ENCODE measurements around the gene KPNA4. TPM values are rescaled to one million over a fixed set of nuclear protein-coding genes. Genes with fewer than 3 reads are reported as not detected.
"Not testable (repeated sequence)": the region's sequence is repeated elsewhere in the genome, so short reads cannot be mapped to it uniquely, and the experiment has no call there.

Gene KPNA4
- total RNA-seq, 1 donor from 2014 or later: 60.5 TPM

GRCh38 chr3:160531311-160531710, 34.1 kb downstream of the KPNA4 start:
- peaks cover 13% of the 10 kb centered on the region for H3K36me3 Mint-ChIP-seq
- DNase-seq (ENCODE audit: extremely low spot score, unreplicated experiment): no peak
- H3K27me3 Mint-ChIP-seq: no peaks in the 10 kb centered on the region
- no peaks in the 10 kb centered on the region for H3K4me1 Mint-ChIP-seq (ENCODE audit: unreplicated experiment)
- no peak overlapping the region for H3K4me3 Mint-ChIP-seq
- TF ChIP-seq CTCF (conservative IDR thresholded peaks at IDR 0.05): no peak
- H3K9me3 Mint-ChIP-seq: no peaks in the 10 kb centered on the region
- no peak overlapping the region for H3K27ac Mint-ChIP-seq

GRCh38 chr3:160516391-160516790, 49.0 kb downstream of the KPNA4 start:
- not testable (repeated sequence) for H3K4me3 Mint-ChIP-seq; H3K27ac Mint-ChIP-seq; DNase-seq (ENCODE audit: extremely low spot score, unreplicated experiment); H3K27me3 Mint-ChIP-seq; H3K9me3 Mint-ChIP-seq; H3K4me1 Mint-ChIP-seq (ENCODE audit: unreplicated experiment)
- peaks cover 47% of the 10 kb centered on the region for H3K36me3 Mint-ChIP-seq

- Mint-ChIP-seq H3K27ac (no peak overlapping the region), H3K9me3 (no peaks in the 10 kb centered on the region), H3K4me1 (ENCODE audit: unreplicated experiment) (no peaks in the 10 kb centered on the region), H3K27me3 (no peaks in the 10 kb centered on the region), H3K4me3 (no peak overlapping the region), H3K36me3 (peaks cover 15% of the 10 kb centered on the region)
- no peak for TF ChIP-seq CTCF (conservative IDR thresholded peaks at IDR 0.05)
- no peak for DNase-seq (ENCODE audit: extremely low spot score, unreplicated experiment)
These were observed 64.0 kb downstream of the KPNA4 start for GRCh38 chr3:160501325-160501724.

- H3K27ac Mint-ChIP-seq: no peak overlapping the region
- no peaks in the 10 kb centered on the region for H3K27me3 Mint-ChIP-seq
- H3K9me3 Mint-ChIP-seq: no peaks in the 10 kb centered on the region
- TF ChIP-seq CTCF (conservative IDR thresholded peaks at IDR 0.05): no peak
- no peaks in the 10 kb centered on the region for H3K4me1 Mint-ChIP-seq (ENCODE audit: unreplicated experiment)
- peaks cover 12% of the 10 kb centered on the region for H3K36me3 Mint-ChIP-seq
- no peak overlapping the region for H3K4me3 Mint-ChIP-seq
- DNase-seq (ENCODE audit: extremely low spot score, unreplicated experiment): no peak
These were observed 67.2 kb downstream of the KPNA4 start for GRCh38 chr3:160498202-160498601.

GRCh38 chr3:160490166-160490565, 75.2 kb downstream of the KPNA4 start:
- Mint-ChIP-seq H3K9me3 (no peaks in the 10 kb centered on the region), H3K36me3 (no peaks in the 10 kb centered on the region), H3K27ac (no peak overlapping the region), H3K4me1 (ENCODE audit: unreplicated experiment) (no peaks in the 10 kb centered on the region), H3K27me3 (no peaks in the 10 kb centered on the region), H3K4me3 (no peak overlapping the region)
- no peak for DNase-seq (ENCODE audit: extremely low spot score, unreplicated experiment)
- TF ChIP-seq CTCF (conservative IDR thresholded peaks at IDR 0.05): no peak

GRCh38 chr3:160486459-160486869, 78.9 kb downstream of the KPNA4 start:
- no peaks in the 10 kb centered on the region for H3K27me3 Mint-ChIP-seq
- peaks cover 4% of the 10 kb centered on the region for H3K4me1 Mint-ChIP-seq (ENCODE audit: unreplicated experiment)
- H3K27ac Mint-ChIP-seq: no peak overlapping the region
- H3K4me3 Mint-ChIP-seq: no peak overlapping the region
- no peaks in the 10 kb centered on the region for H3K9me3 Mint-ChIP-seq
- H3K36me3 Mint-ChIP-seq: no peaks in the 10 kb centered on the region
- no peak for DNase-seq (ENCODE audit: extremely low spot score, unreplicated experiment)
- TF ChIP-seq CTCF (conservative IDR thresholded peaks at IDR 0.05): peak; percentile 89
